Jurkat, Clone E6-1 (cell line): ENCODE data around the gene LTBP1.

ENCODE experiments used
- DNase-seq: peaks from one replicate; pipeline ENCODE4 v3.0.0-alpha.2; 2011; ENCODE audit warnings: low read depth, low spot score
- H3K4me3 ChIP-seq: 2 replicates; pipeline ENCODE4 v1.5.1; 2011; ENCODE audit warnings: mild to moderate bottlenecking, low read length, control low read depth, moderate library complexity

The LTBP1 gene

GRCh38 chr2:33292981-33293595, 346.3 kb downstream of the LTBP1 start:
- DNase-seq = no peak
- no peak overlapping the region for H3K4me3 ChIP-seq

GRCh38 chr2:33298233-33298632, 351.5 kb downstream of the LTBP1 start:
- H3K4me3 ChIP-seq = no peak overlapping the region
- no peak for DNase-seq

DNA sequence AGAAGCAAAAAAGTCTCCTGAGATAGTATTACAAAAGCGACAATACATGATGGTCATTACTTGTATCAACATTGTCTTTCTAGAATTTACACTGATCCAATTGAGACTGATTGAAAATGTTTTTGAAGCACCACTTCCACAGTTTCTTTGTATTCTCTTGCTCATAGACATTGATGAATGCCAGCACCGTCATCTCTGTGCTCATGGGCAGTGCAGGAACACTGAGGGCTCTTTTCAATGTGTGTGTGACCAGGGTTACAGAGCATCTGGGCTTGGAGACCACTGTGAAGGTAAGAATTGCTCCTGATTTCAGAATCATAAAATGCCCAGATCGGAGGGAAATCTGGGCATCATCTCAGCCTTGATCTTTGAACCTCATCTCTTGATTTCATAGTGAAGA, 354.6 kb downstream of the LTBP1 start:
- no peak for DNase-seq
- H3K4me3 ChIP-seq = no peak overlapping the region

DNA sequence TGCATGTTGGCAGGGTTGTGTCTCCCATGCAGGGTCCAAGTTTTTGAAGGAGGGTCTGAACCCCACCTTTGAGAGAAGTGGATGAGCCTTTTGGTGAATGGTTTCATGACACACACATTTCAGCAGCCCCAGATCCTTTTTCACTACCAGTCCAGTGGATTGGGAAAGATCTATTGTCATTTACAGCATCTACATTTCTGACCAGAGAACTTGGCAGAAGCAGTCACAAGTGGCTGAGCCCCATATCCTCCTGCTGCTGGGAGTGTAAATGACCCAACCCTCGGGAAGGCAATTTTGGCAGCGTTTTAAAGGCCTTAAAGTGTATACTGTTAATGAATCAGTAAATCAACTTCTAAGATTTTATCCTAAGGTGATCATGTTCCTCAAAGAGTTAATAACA, 355.6 kb downstream of the LTBP1 start:
- DNase-seq = no peak
- no peak overlapping the region for H3K4me3 ChIP-seq

DNA sequence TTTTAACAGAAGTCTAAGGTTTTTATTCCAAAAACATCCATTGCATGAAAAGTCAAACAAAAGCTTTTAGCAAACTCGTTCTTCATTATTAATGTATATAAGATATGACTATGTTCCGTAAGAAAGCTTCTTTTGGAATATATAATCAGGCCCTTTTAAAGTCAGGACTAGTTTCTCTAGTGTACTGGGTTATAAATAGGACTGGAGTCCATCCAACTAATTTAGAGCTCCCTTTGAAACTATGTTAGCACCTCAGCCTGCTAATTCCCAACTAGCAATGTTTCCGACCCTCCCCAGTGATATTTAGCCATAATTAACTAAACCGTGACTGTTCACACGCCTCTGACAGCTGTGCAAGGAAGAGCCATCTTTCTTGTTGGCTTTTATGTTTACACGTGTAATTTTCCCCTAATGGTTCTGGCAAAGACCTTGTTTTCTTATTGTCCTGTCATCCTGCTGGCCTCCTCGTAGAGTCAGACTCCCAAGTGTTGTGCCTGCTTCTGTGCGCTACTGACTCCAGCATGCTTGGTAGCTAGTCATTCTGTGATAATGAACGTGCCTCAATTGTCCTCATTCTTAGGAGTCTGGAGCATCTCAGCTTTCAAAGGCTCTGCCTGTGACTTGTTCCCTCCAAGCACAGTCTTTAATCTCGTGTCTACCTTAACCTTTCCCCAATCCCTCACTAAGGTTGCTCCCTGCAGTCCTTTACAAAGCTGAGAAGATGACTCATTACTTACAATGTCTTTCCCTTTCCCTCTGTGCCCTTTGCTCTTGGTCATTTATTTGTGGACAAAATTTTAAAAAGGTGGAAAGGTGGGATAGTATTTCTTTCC, 357.5 kb downstream of the LTBP1 start:
- DNase-seq = no peak
- no peak overlapping the region for H3K4me3 ChIP-seq

DNA sequence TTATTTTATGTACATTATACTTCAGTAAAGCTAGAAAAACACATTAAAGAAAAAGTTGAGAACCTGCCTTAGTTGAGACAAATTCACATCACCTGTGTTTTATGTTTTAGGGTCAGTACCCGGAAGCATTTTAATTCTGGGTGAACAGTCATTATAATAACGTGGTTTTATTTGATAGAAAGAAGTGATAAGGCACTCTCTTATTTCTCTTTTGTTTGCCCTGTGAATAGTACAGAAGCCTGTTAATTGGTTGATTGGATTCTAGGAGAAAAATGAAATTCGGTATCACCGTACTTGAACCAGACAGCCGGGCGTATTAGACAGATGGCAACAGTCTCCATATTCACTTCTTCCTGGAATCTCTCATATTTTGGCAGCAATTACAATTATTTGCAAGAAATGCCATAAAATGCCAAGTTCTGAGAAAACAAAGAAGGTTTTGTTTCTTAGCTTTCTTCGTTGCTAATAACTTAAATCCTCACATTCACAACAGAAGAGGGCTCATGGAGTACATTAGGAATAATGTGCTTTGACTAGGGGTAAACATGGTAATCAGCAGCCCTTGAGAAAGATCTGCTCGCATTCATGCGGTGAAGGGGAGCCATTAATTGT, 361.0 kb downstream of the LTBP1 start:
- H3K4me3 ChIP-seq = no peak overlapping the region
- DNase-seq = no peak

GRCh38 chr2:33312355-33312754, 365.6 kb downstream of the LTBP1 start:
- no peak overlapping the region for H3K4me3 ChIP-seq
- DNase-seq = no peak

DNA sequence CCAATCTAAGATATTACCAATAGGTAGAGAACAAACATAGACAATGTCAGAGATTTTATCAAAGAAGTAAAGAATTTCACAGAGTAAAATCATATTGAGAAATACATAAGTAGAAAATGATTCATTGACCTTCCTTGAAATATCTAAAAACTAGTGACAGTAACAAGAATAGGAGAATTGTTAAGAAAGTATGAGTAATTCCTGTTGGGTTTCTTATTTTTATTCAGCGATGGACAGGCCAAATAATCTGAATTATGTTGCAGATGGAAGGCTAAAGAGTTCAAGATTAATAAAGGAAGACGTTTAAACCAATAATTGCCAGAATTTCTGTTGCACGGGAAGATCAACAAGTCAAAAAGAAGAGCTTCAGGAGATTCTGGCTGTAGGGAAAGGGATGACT, 366.3 kb downstream of the LTBP1 start:
- H3K4me3 ChIP-seq = no peak overlapping the region
- DNase-seq = no peak

- no peak overlapping the region for H3K4me3 ChIP-seq
- DNase-seq = no peak
Measured at GRCh38 chr2:33314541-33314940, 367.8 kb downstream of the LTBP1 start.

DNA sequence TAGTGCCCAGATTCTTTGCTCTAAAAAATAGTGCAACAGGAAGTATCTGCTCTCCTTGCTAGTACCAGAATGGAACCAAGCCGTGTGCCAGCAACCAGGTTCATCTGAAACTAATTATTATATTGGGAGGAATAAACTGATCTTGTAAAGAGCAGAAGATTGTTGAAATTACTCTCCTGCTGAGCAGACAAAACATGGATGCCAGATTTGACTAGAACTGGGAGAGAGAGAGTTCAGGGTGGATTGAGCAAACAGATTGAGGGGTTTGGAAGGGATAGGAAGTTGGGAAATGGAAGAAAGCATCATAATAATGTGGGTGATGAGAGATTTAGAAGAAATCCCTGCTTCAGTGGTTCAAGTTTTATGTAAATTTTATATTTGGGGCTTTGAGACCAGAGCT, 369.6 kb downstream of the LTBP1 start:
- no peak overlapping the region for H3K4me3 ChIP-seq
- no peak for DNase-seq

DNA sequence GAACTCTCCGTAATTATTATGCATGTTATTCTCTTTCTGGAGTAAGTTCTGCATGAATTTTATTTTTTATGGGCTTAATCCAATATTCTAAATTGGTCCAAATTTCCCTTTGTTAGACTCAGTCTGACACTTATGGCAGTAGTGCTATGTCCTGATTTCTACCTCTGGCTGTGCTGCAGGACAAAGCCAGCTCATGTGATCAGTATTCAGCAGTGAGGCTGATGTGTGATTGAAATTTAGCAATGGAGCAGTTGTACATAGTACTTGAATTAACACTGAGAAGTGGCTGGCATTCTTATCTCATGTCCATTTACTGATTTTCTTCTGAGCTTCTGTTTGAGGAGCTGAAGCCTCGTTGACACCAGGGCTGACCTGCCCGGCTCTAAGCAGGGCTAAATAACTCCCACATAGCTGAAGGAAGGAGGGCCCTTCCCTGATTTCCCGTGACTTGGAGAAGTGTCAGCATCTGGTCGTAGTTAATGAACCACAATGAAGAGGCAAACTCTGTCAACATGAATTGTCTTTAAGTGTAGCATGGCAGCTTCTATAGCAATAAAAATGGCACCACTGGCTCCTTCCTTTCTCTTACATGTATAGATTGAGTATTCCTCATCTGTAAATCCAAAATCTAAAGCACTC, 370.7 kb downstream of the LTBP1 start:
- DNase-seq = no peak
- H3K4me3 ChIP-seq = no peak overlapping the region

- no peak overlapping the region for H3K4me3 ChIP-seq
- no peak for DNase-seq
Measured at GRCh38 chr2:33318456-33318855, 371.7 kb downstream of the LTBP1 start.

GRCh38 chr2:33320573-33320972, 373.8 kb downstream of the LTBP1 start:
- no peak for DNase-seq
- no peak overlapping the region for H3K4me3 ChIP-seq

DNA sequence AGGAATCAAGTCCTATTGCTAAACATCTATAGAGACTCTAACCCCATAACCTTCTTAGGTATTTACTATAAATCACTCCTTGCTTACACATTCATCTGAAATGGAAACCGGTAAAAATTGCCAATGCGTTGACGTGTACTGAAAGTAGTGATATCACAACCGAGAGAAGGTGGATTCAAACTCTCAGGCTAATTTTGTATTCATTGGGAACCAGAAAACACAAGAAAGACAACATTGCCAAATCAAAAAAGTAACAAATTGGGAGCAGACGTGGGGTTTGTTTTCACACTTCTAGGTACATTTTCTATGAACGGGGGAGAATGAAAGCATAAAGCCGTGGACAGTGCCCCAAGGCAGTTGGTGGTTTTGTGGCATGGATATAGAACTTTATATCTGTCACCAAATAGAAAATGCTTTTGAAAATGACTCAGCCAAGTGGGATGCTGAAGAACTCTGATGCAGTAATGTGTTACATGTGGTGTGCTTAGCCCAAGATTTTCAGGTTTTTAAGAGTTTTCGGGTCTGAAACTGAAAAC, 374.6 kb downstream of the LTBP1 start:
- DNase-seq = peak; percentile 14

DNA sequence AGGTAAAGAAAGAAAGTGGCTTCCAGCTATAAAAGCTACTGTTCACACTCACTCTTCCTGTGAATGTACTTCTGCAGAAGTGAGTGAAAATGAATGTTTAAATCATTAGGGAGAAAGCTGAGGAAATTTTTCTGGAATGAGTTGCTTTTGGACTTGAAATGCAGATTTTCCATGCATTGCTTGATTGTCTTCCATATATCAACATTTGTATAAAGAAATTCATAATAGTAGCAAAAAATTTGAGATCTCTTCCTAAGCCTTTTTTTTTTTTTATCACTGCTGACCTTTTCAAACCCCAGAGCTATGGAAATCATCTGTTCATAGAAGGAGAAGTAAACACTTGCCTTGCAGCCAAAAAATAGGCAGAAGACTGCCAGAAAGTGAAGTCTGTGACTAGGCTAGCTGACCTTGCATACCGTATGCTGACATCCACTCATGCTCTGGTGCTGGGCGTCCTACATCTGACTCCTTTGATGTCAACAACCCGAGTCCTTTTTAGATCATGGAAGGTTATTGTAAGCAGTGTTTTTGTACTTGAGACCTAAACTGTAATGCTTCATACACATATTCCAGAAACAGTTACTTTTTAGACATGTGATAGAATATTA, 375.2 kb downstream of the LTBP1 start:
- H3K4me3 ChIP-seq = no peak overlapping the region
- no peak for DNase-seq

More for the DNA sequence above, 374.6 kb downstream of the LTBP1 start:
- H3K4me3 ChIP-seq = no peak overlapping the region

DNA sequence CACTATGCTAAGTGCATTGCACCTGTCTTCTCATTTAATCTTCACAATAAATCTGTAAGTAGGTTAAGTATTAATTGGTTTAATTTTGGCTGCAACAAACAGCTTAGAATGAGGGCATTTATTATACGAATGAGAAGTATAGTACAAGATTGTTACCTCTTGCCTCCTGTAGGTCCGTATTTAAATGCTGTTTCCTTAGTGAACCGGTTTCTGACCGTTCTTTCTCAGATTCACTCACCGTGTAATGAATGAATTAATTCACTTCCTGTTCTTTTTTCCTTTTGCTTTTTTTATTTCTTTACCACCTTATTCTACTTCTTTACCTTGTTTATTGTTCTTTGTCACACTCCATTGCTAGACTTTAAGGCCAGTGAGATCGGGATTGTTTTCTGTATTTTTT, 375.9 kb downstream of the LTBP1 start:
- no peak overlapping the region for H3K4me3 ChIP-seq

DNA sequence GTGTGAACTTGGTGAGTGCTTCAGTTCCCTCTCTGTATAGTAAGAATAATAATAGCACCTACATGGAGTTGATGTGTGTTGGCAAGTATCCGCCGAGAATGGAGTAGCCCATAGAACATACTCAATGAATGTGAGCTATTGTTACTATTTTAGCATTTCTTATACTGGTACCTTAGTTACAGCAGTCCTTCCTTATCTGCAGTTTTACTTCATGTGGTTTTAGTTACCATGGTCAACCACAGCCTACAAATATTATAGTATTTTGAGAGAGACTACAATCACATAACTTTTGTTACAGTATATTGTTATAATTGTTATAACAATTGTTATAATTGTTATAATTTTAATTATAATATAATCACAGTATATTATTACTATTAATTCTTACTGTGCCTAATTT, 377.2 kb downstream of the LTBP1 start:
- H3K4me3 ChIP-seq = no peak overlapping the region
- no peak for DNase-seq

More for the DNA sequence above, 375.9 kb downstream of the LTBP1 start:
- no peak for DNase-seq

GRCh38 chr2:33326100-33326499, 379.3 kb downstream of the LTBP1 start:
- H3K4me3 ChIP-seq = no peak overlapping the region
- DNase-seq = no peak

DNA sequence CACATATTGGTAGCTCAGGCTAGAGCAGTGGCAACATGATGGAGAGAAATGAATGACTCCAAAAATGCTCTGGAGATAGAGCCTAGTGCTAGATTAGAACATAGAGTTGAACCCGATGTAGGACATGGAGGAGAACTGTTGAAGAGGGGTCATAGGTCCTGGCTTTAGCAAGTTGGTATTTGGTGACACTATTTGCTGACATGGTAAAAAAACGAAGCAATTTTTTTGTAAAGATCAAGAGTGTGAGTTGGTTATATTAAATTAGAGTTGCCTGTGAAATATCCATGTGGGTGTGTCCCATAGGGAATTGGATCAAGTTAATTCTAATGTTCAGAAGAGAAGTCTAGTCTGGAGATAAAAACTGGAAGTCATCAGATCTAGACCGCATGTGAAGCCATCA, 386.7 kb downstream of the LTBP1 start:
- DNase-seq = no peak
- no peak overlapping the region for H3K4me3 ChIP-seq
